Kidney epithelial cell (primary cell): ENCODE results near the gene LRP1. TPM values are rescaled to one million over a fixed set of nuclear protein-coding genes. Genes with fewer than 3 reads are reported as not detected.

Source experiments
- DNase-seq: peaks from one replicate; pipeline ENCODE4 v3.0.0-alpha.2; 2010; ENCODE audit warnings: low read depth
- H3K27me3 ChIP-seq: 2 replicates; pipeline ENCODE4 v1.6.0; 2011; ENCODE audit warnings: low read length; ENCODE audit not compliant: control insufficient read depth, insufficient read depth
- H3K36me3 ChIP-seq: 2 replicates; pipeline ENCODE4 v1.5.1; 2011; ENCODE audit warnings: low read length; ENCODE audit not compliant: control insufficient read depth, insufficient read depth
- H3K4me3 ChIP-seq: 2 replicates; pipeline ENCODE4 v1.5.1; 2011; ENCODE audit warnings: low read depth, mild to moderate bottlenecking, control low read depth, low read length
- CTCF ChIP-seq: IDR thresholded peaks from 2 replicates; pipeline ENCODE4 v1.5.1; 2011; ENCODE audit warnings: mild to moderate bottlenecking, moderate library complexity, low read length, control low read depth, inconsistent platforms; ENCODE audit not compliant: insufficient read depth, poor library complexity, severe bottlenecking
- total RNA-seq: library from RNA; depleted of rRNA; stranded (reverse); fragments of >200 nt; gene quantifications from 2 replicates; pipeline ENCODE4 v1.2.3, GENCODE V29; 2015

The LRP1 gene
- total RNA-seq, 1 donor from 2014 or later: 40.2 TPM

- TF ChIP-seq CTCF: no peak
Observed at GRCh38 chr12:57153415-57153997, 25.2 kb downstream of the LRP1 start.

GRCh38 chr12:57154076-57154475 lies 25.8 kb downstream of the LRP1 start:
- Histone ChIP-seq H3K36me3 (no peaks in the 10 kb centered on the region), H3K4me3 (no peak overlapping the region), H3K27me3 (no peaks in the 10 kb centered on the region)
- DNase-seq: no peak
- no peak for TF ChIP-seq CTCF

More at GRCh38 chr12:57153415-57153997, 25.2 kb downstream of the LRP1 start:
- Histone ChIP-seq H3K36me3 (no peaks in the 10 kb centered on the region), H3K4me3 (no peak overlapping the region), H3K27me3 (no peaks in the 10 kb centered on the region)
- no peak for DNase-seq

GRCh38 chr12:57154804-57155434 lies 26.6 kb downstream of the LRP1 start:
- Histone ChIP-seq H3K27me3 (no peaks in the 10 kb centered on the region), H3K36me3 (no peaks in the 10 kb centered on the region), H3K4me3 (no peak overlapping the region)
- no peak for TF ChIP-seq CTCF
- DNase-seq: no peak

GRCh38 chr12:57156701-57157403 lies 28.6 kb downstream of the LRP1 start:
- H3K36me3 ChIP-seq: peaks cover 1% of the 10 kb centered on the region
- no peaks in the 10 kb centered on the region for H3K27me3 ChIP-seq
- no peak overlapping the region for H3K4me3 ChIP-seq
- DNase-seq: no peak
- no peak for TF ChIP-seq CTCF

- TF ChIP-seq CTCF: no peak
- H3K36me3 ChIP-seq: peaks cover 2% of the 10 kb centered on the region
- no peaks in the 10 kb centered on the region for H3K27me3 ChIP-seq
- H3K4me3 ChIP-seq: no peak overlapping the region
- DNase-seq: no peak
Observed at GRCh38 chr12:57157588-57158173, 29.4 kb downstream of the LRP1 start.
